ENCODE results near the gene NUP214. TPM values are rescaled to one million over a fixed set of nuclear protein-coding genes. Genes with fewer than 3 reads are reported as not detected.
"Not testable (repeated sequence)": the region's sequence is repeated elsewhere in the genome, so short reads cannot be mapped to it uniquely, and the experiment has no call there.

NUP214 gene
- total RNA-seq, 2 experiments from 2014 or later = 45.5 to 49.9 TPM

GRCh38 chr9:131260751-131261452, 135.5 kb downstream of the NUP214 start:
- POLR2A ChIA-PET = interaction anchor here (0.6 kb wide), 1 partner anchor 8 kb away, joined by 5 read pairs; no protein-coding TSS in a partner anchor
- CTCF ChIA-PET = interaction anchor here (9.7 kb wide), 1 partner anchor 11 kb away, joined by 109 read pairs; the partner anchor contains the start of gene FAM78A
- Mint-ChIP-seq H3K4me1 (ENCODE audit: low read depth) (peaks cover 51% of the 10 kb centered on the region), H3K27me3 (no peaks in the 10 kb centered on the region), H3K4me3 (no peak overlapping the region), H3K27ac (peak overlapping the region; percentile 38), H3K9me3 (no peaks in the 10 kb centered on the region), H3K36me3 (peaks cover 31% of the 10 kb centered on the region)
- DNase-seq = no peak
- intact Hi-C loops (cut with micrococcal nuclease) = no loop called here

GRCh38 chr9:131262327-131263032, 137.1 kb downstream of the NUP214 start:
- H3K36me3 Mint-ChIP-seq = peaks cover 35% of the 10 kb centered on the region
- no peaks in the 10 kb centered on the region for H3K9me3 Mint-ChIP-seq
- peak overlapping the region; percentile 79 for H3K27ac Mint-ChIP-seq
- ChIA-PET POLR2A (no interaction called here), CTCF (no interaction called here)
- no peak for DNase-seq
- intact Hi-C loops (cut with micrococcal nuclease) = no loop called here
- no peak overlapping the region for H3K4me3 Mint-ChIP-seq
- peaks cover 57% of the 10 kb centered on the region for H3K4me1 Mint-ChIP-seq (ENCODE audit: low read depth)
- no peaks in the 10 kb centered on the region for H3K27me3 Mint-ChIP-seq

- H3K4me3 Mint-ChIP-seq; DNase-seq; H3K9me3 Mint-ChIP-seq; intact Hi-C loops (cut with micrococcal nuclease); H3K27me3 Mint-ChIP-seq; CTCF ChIA-PET: not testable (repeated sequence)
- peak overlapping the region; percentile 79 for H3K27ac Mint-ChIP-seq
- POLR2A ChIA-PET = interaction anchor here (1.5 kb wide), 1 partner anchor 10 kb away, joined by 6 read pairs; no protein-coding TSS in a partner anchor
- peaks cover 56% of the 10 kb centered on the region for H3K4me1 Mint-ChIP-seq (ENCODE audit: low read depth)
- peaks cover 35% of the 10 kb centered on the region for H3K36me3 Mint-ChIP-seq
These were observed 137.6 kb downstream of the NUP214 start for GRCh38 chr9:131263033-131263343.

- H3K36me3 Mint-ChIP-seq = peaks cover 33% of the 10 kb centered on the region
- CTCF ChIA-PET = interaction anchor here (1.4 kb wide), 1 partner anchor 11 kb away, joined by 4 read pairs; no protein-coding TSS in a partner anchor
- intact Hi-C loops (cut with micrococcal nuclease) = no loop called here
- H3K27me3 Mint-ChIP-seq = no peaks in the 10 kb centered on the region
- H3K27ac Mint-ChIP-seq = peak overlapping the region; percentile 97
- no peak overlapping the region for H3K4me3 Mint-ChIP-seq
- no peak for DNase-seq
- POLR2A ChIA-PET = interaction anchor here (1.4 to 1.5 kb wide), 2 partner anchors 9 to 10 kb away, joined by 3 to 6 read pairs; no protein-coding TSS in a partner anchor
- no peaks in the 10 kb centered on the region for H3K9me3 Mint-ChIP-seq
- H3K4me1 Mint-ChIP-seq (ENCODE audit: low read depth) = peaks cover 58% of the 10 kb centered on the region
These were observed 138.3 kb downstream of the NUP214 start for GRCh38 chr9:131263701-131264100.

- peak overlapping the region; percentile 46 for H3K4me3 Mint-ChIP-seq
- POLR2A ChIA-PET = interaction anchor here (1.0 to 1.5 kb wide), 3 partner anchors 8 to 10 kb away, joined by 3 to 6 read pairs (median 3); no protein-coding TSS in a partner anchor
- intact Hi-C loops (cut with micrococcal nuclease) = no loop called here
- peak overlapping the region; percentile 97 for H3K27ac Mint-ChIP-seq
- DNase-seq = peak; percentile 50
- CTCF ChIA-PET = interaction anchor here (1.4 kb wide), 1 partner anchor 11 kb away, joined by 4 read pairs; no protein-coding TSS in a partner anchor
- H3K36me3 Mint-ChIP-seq = peaks cover 33% of the 10 kb centered on the region
- H3K9me3 Mint-ChIP-seq = no peaks in the 10 kb centered on the region
- no peaks in the 10 kb centered on the region for H3K27me3 Mint-ChIP-seq
- peaks cover 62% of the 10 kb centered on the region for H3K4me1 Mint-ChIP-seq (ENCODE audit: low read depth)
These were observed 138.8 kb downstream of the NUP214 start for GRCh38 chr9:131264231-131264630.

DNA sequence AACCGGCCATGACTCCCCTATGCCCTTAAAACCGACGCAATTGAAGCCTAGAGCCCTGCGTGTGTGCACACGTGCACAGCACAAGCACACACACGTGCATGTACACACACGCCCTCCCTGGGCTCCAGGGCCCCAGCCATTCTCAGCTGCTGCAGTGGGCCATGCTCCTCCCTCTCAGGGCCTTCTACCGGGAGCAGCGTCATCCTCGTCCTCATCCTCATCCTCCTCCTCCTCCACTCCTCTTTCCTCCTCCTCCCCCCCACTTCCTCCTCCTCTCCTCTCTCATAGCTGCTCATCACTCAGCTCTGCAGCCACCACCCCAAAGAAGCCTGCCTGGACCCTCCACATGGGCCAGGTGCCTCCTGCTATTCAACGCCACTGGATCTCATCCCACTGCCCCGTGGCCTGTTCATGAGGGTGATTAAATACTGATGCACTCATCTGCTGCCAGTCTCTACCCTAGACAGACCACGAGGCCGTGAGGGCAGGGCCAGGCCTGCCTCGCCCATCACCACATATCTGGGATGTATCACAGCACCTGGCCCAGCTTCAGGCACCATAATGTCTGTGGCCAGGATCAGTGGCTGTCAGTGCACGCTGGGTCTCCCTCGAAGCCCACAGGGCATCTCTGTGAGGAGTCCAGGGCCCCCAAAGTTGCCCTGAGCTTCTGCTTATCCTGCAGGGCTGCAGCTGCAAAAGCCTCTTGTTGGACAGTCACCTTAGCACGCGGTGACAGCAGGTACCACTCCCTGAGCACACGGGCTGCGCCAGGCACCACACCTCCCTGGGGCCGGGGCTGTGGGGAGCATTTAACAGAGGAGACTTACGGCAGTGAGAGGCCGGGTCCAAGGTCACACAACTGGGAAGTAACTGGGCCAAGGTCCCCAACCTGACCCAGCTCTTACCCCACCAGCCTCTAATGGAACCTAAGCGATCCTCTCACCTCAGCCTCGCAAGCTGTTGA, 141.2 kb downstream of the NUP214 start:
- peaks cover 28% of the 10 kb centered on the region for H3K36me3 Mint-ChIP-seq
- ChIA-PET CTCF (interaction anchor here (1.2 to 11.5 kb wide), 2 partner anchors 11 to 70 kb away, joined by 3 to 109 read pairs; no protein-coding TSS in a partner anchor), POLR2A (interaction anchor here (1.0 to 11.6 kb wide), 5 partner anchors 8 to 106 kb away, joined by 3 to 180 read pairs (median 5); no protein-coding TSS in a partner anchor)
- no peaks in the 10 kb centered on the region for H3K27me3 Mint-ChIP-seq
- intact Hi-C loops (cut with micrococcal nuclease) = loop anchor here (1.0 kb wide), 1 partner anchor 10 kb away; no protein-coding TSS in a partner anchor
- peak overlapping the region; percentile 76 for H3K4me3 Mint-ChIP-seq
- no peaks in the 10 kb centered on the region for H3K9me3 Mint-ChIP-seq
- H3K27ac Mint-ChIP-seq = peak overlapping the region; percentile 97
- DNase-seq = peak; percentile 74
- H3K4me1 Mint-ChIP-seq (ENCODE audit: low read depth) = peaks cover 72% of the 10 kb centered on the region

GRCh38 chr9:131270171-131271015, 145.0 kb downstream of the NUP214 start:
- peak overlapping the region; percentile 99 for H3K4me3 Mint-ChIP-seq
- intact Hi-C loops (cut with micrococcal nuclease) = loop anchor here (1.0 to 5.0 kb wide), 7 partner anchors 18 to 462 kb away; partner anchors contain the start of gene NUP214
- POLR2A ChIA-PET = interaction anchor here (0.9 to 11.6 kb wide), 5 partner anchors 11 to 145 kb away, joined by 3 to 180 read pairs (median 5); partner anchors contain the start of gene NUP214
- H3K9me3 Mint-ChIP-seq = no peaks in the 10 kb centered on the region
- peak overlapping the region; percentile 97 for H3K27ac Mint-ChIP-seq
- H3K27me3 Mint-ChIP-seq = no peaks in the 10 kb centered on the region
- CTCF ChIA-PET = interaction anchor here (0.6 to 11.5 kb wide), 4 partner anchors 15 to 106 kb away, joined by 3 to 109 read pairs (median 4); no protein-coding TSS in a partner anchor
- H3K4me1 Mint-ChIP-seq (ENCODE audit: low read depth) = peaks cover 56% of the 10 kb centered on the region
- H3K36me3 Mint-ChIP-seq = peaks cover 41% of the 10 kb centered on the region
- DNase-seq = peak; percentile 80

GRCh38 chr9:131271016-131271273, 145.6 kb downstream of the NUP214 start:
- ChIA-PET CTCF (interaction anchor here (1.4 to 11.5 kb wide), 2 partner anchors 15 to 66 kb away, joined by 5 to 109 read pairs; no protein-coding TSS in a partner anchor), POLR2A (interaction anchor here (1.1 to 11.6 kb wide), 4 partner anchors 17 to 146 kb away, joined by 3 to 180 read pairs (median 6); partner anchors contain the start of gene NUP214)
- not testable (repeated sequence) for H3K27me3 Mint-ChIP-seq, H3K9me3 Mint-ChIP-seq, DNase-seq
- Mint-ChIP-seq H3K27ac (peak overlapping the region; percentile 97), H3K4me1 (ENCODE audit: low read depth) (peaks cover 52% of the 10 kb centered on the region), H3K4me3 (peak overlapping the region; percentile 99), H3K36me3 (peaks cover 46% of the 10 kb centered on the region)
- intact Hi-C loops (cut with micrococcal nuclease) = loop anchor here (5.0 kb wide), 5 partner anchors 94 to 461 kb away; partner anchors contain the start of gene NUP214

GRCh38 chr9:131271506-131271931, 146.1 kb downstream of the NUP214 start:
- Mint-ChIP-seq H3K4me3 (peak overlapping the region; percentile 99), H3K9me3 (no peaks in the 10 kb centered on the region), H3K27ac (peak overlapping the region; percentile 97), H3K4me1 (ENCODE audit: low read depth) (peaks cover 47% of the 10 kb centered on the region), H3K36me3 (peaks cover 48% of the 10 kb centered on the region), H3K27me3 (no peaks in the 10 kb centered on the region)
- peak; percentile 44 for DNase-seq
- POLR2A ChIA-PET = interaction anchor here (0.7 to 11.6 kb wide), 5 partner anchors 17 to 229 kb away, joined by 3 to 180 read pairs (median 5); partner anchors contain the start of gene NUP214
- intact Hi-C loops (cut with micrococcal nuclease) = loop anchor here (5.0 kb wide), 5 partner anchors 94 to 461 kb away; partner anchors contain the start of gene NUP214
- CTCF ChIA-PET = interaction anchor here (1.4 to 11.5 kb wide), 3 partner anchors 16 to 93 kb away, joined by 4 to 109 read pairs (median 5); no protein-coding TSS in a partner anchor

- CTCF ChIA-PET = interaction anchor here (0.7 to 11.5 kb wide), 4 partner anchors 16 to 579 kb away, joined by 3 to 109 read pairs (median 4); no protein-coding TSS in a partner anchor
- intact Hi-C loops (cut with micrococcal nuclease) = loop anchor here (5.0 kb wide), 5 partner anchors 95 to 460 kb away; partner anchors contain the start of gene NUP214
- Mint-ChIP-seq H3K4me1 (ENCODE audit: low read depth) (peaks cover 40% of the 10 kb centered on the region), H3K27ac (peak overlapping the region; percentile 97), H3K9me3 (no peaks in the 10 kb centered on the region), H3K36me3 (peaks cover 48% of the 10 kb centered on the region), H3K4me3 (peak overlapping the region; percentile 99), H3K27me3 (no peaks in the 10 kb centered on the region)
- no peak for DNase-seq
- POLR2A ChIA-PET = interaction anchor here (2.1 to 11.6 kb wide), 3 partner anchors 18 to 147 kb away, joined by 5 to 180 read pairs (median 7); partner anchors contain the start of gene NUP214
These were observed 146.8 kb downstream of the NUP214 start for GRCh38 chr9:131272212-131272611.

Data from activated CD4-positive, alpha-beta memory T cell treated with anti-CD3 and anti-CD28 coated beads for 36 hours (primary cell).